Fibroblast of skin of back (primary cell): ENCODE measurements around the gene MYO7A.
"Not testable (repeated sequence)": the region's sequence is repeated elsewhere in the genome, so short reads cannot be mapped to it uniquely, and the experiment has no call there.

Source experiments
- DNase-seq: peaks from one replicate; pipeline ENCODE4 v3.0.0-alpha.2; 2013

Gene MYO7A

DNA sequence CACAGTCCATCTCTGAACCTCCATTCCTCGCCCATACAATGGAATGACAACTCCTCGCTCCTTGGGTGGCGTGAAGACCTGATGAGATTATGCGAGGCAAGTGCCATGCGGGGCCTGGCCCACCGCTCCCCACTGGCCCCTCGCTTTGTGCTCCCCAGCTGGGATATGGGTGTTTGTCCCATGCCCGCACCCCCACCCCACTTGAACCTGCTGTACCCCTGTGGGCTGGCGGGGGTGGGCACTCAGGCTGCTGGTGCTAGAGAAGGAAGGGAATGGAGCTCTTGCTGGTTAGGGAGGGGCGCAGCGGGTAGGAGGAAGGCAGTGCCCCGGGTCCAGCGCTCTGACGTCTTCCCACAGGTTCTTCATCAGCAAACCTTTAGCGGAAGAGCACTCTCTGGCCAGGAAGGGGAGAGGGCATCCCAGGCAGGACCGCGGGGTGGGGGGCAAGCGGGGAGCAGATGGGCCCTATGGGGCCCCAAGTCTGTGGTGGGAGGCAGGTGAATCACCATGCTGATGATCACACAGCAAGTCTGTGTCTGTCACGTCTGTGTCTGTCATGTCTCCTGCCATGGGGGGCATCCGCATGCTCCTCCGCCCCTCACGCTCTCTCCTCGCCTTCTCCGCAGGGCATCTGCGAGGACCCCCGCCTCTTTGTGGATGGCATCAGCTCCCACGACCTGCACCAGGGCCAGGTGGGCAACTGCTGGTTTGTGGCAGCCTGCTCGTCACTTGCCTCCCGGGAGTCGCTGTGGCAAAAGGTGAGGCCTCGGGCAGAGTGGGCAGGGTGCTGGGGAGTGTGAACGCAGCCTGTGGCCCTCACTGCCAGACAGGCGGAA lies 34.8 kb upstream of the MYO7A start:
- no peak for DNase-seq

GRCh38 chr11:77093987-77094840 lies 33.8 kb upstream of the MYO7A start:
- no peak for DNase-seq

GRCh38 chr11:77094841-77095365 lies 33.1 kb upstream of the MYO7A start:
- no peak for DNase-seq

- no peak for DNase-seq
Observed at GRCh38 chr11:77095551-77096490, 32.2 kb upstream of the MYO7A start.

DNA sequence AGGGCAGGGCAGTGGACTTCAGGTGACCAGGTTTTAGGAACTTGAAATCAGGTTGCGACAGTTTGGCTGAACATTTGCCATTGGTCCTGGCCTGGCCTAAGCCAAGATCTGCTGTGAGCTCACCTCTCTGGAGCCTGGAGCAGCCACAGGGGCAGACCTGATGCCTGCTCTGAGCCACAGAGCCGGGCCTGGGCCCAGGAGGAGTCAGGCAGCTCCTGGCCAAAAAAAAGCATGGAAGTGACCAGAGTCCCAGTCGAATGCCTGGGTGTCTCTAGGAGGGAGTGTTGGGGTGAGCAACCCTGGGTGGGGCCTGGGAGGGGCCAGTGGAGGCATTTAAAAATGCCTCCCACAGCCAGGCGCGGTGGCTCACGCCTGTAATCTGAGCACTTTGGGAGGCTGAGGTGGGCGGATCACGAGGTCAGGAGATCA lies 31.4 kb upstream of the MYO7A start:
- no peak for DNase-seq

DNA sequence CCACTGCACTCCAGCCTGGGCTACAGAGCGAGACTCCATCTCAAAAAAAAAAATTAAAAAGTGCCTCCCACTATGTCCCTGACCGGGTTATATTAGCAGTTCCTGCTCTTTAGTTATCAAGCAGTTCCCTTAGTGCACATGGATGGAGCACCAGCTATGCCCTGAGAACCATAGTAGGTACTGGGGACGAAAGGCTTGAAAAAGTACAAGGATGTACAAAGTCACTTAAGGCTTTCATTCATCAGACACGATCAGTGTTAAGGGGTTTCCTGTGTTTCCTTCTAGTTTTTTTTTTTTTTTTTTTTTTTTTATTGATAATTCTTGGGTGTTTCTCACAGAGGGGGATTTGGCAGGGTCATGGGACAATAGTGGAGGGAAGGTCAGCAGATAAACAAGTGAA lies 30.9 kb upstream of the MYO7A start:
- DNase-seq: not testable (repeated sequence)

- DNase-seq: no peak
Observed at GRCh38 chr11:77100166-77101042, 27.6 kb upstream of the MYO7A start.

GRCh38 chr11:77101043-77101537 lies 27.0 kb upstream of the MYO7A start:
- peak; percentile 34 for DNase-seq

- DNase-seq: no peak
Observed at GRCh38 chr11:77102246-77103210, 25.5 kb upstream of the MYO7A start, which contains the start of gene OMP. TSS of gene OMP (plus strand) at chr11:77102840. CDS start at chr11:77102840, 0 bp downstream.

DNA sequence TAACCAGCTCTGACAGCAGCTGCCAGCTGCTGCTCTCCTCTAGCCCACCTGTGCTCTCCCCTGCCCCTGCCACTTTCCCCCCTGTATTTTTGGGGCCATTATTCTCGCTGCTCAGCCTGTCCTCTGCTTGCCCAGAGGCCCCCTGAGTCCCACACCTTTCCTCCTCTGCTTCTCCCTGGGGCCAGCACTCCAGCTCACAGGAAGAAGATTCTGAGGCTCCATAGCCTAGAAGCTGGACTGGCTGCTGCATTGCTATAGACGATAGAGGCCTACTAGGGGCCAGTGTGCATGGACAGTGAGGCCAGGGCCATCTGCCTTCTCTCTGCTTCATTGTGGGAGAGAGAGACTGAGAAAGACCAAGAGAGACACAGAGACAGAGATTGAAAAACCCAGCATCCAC lies 24.7 kb upstream of the MYO7A start:
- no peak for DNase-seq

GRCh38 chr11:77104727-77105126 lies 23.3 kb upstream of the MYO7A start:
- no peak for DNase-seq

DNA sequence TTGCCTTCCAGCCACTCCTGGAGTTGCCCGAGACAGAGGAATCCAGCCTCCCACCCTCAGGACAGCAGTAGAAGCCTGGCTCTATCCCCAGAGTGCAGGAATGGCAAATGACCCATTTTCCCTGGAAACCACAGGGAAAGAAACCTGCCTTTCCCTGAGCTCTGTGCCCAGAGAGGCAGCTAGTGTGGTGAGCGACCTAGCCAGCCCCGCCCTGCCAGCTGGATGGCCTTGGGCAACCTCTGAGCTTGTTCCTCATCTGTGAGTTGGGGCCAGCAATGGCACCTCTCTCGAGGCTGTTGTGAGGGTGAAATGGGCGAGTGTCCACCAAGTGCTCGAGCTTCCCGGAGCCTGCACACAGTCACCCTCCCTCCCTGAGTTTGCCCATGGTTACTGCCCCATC lies 21.7 kb upstream of the MYO7A start:
- no peak for DNase-seq

DNA sequence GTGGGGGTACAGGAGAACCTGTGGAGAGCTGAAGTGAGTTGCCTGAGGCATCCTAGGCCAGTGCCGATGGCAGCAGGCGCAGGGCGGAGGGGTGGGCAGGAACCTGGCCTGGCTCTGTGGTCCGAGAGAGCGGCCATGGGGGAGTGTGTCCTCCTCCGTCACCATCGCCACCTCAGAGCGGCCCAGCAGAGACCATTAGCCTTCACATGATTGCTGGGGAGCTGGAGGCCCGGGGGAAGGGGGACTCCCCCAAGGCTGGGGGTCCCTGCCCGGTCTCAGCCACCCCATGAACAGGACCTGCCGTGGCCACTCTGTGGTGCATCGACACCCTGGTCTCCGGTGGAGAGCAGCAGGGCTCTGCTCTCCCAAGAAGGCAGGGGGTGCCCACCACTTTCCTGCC lies 21.3 kb upstream of the MYO7A start:
- DNase-seq: no peak

GRCh38 chr11:77107950-77108349 lies 20.1 kb upstream of the MYO7A start:
- DNase-seq: peak; percentile 76

DNA sequence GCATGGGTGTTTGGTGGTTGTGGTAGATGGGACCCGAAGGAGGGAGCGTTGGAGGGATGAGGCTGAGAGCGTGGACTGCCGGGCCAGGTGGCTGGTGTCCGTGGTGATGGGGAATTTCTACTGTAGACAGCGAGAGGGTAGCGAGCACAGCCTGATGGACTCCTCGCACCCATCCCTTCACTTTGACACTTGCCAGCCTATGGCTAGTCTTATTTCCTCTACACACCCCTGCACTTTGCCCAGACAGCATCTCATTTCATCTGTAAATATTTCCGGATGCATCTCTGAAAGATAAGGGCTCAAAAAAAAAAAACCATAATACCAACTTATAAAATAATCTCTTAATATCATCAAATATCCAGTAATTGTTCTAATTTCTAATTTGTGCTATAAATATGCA lies 19.6 kb upstream of the MYO7A start:
- no peak for DNase-seq

DNA sequence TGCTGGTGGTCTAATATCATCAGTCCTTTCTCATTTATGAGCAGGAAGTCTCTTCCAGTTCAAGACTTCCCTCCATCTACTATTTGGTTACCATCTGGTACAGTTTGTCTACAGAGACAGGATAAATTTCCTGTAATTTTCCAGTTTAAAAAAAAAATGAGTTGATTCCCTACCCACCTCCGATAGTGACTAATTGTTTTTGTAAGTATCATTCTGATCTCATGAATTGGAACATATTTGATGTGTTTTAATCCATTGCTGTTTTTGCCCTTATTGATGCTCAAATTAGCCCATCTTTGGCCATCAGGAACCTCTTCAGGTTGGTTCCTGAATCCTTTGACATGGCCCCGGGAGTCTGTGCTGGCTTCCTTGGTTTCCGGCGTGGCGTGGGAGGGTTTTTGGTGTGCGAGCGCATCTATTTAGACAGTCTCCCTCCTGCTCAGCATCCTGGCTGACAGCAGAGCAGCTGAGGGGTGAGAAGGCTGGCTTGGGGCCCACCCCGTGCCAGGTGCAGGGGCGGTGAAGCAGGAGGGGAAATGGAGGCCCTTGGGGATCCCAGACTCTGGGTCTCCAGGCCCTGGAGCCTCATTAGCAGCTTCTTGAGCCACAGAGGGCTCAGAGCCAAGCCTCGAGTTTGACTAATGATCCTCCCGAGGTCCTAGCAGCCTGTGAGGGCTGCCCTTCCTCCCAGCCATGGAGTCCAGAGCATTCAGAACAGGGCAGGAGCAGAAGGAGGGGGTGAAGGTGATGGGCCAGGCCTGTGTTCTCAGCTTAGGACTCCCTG lies 18.6 kb upstream of the MYO7A start:
- DNase-seq: peak; percentile 19

DNA sequence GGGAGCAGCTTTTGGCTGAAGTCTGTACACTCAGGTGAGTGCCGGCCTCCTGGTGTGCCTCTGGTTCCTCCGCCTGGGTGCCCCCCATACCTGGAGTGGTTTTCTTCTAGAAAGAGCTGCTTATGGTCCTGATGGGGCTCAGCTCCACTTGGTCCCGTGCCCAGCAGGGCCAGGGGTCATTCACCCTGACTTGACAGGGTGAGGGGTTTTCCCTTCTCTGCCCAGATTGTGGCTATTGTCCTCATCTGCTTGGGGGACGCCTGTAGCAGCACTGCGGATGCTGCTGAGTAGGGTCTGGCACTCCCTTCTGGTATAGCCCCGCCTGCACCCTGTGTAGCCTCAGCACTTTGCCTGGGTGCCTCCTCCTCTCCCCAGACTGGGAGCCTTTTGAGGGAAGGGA lies 17.2 kb upstream of the MYO7A start:
- DNase-seq: no peak

GRCh38 chr11:77111277-77111676 lies 16.8 kb upstream of the MYO7A start:
- DNase-seq: no peak

- no peak for DNase-seq
Observed at GRCh38 chr11:77111946-77112345, 16.1 kb upstream of the MYO7A start.
